ENCODE data around the gene RDH8.

GRCh38 chr19:10008184-10008765 lies 5.0 kb upstream of the RDH8 start:
- TF ChIP-seq POLR2A (IDR thresholded peaks at IDR 0.05; ENCODE audit: low read depth, low read length) (no peak), CTCF (IDR thresholded peaks at IDR 0.05; ENCODE audit: extremely low read depth in 1 of 2, insufficient read depth in 1 of 2, low read depth in 1 of 2, low read length in 2 of 2) (no peak), MAX (IDR thresholded peaks at IDR 0.05; ENCODE audit: insufficient read depth, insufficient read length) (no peak), MYC (IDR thresholded peaks at IDR 0.05; ENCODE audit: low read depth, low read length) (no peak), EZH2 (IDR thresholded peaks at IDR 0.05; ENCODE audit: borderline replicate concordance, low read depth, low read length, severe bottlenecking) (no peak), POLR2AphosphoS5 (IDR thresholded peaks at IDR 0.05; ENCODE audit: insufficient read depth, low read depth, low read length) (no peak), FOS (IDR thresholded peaks at IDR 0.05; ENCODE audit: borderline replicate concordance, insufficient read depth, low read length) (no peak), GATA2 (IDR thresholded peaks at IDR 0.05; ENCODE audit: insufficient read depth, insufficient read length, low read depth, low read length) (no peak), JUN (IDR thresholded peaks at IDR 0.05; ENCODE audit: borderline replicate concordance, insufficient read depth, insufficient read length, low read depth) (no peak)

Data from endothelial cell of umbilical vein (primary cell).